GM12878 (cell line): ENCODE measurements around the gene USH2A. TPM values are rescaled to one million over a fixed set of nuclear protein-coding genes. Genes with fewer than 3 reads are reported as not detected.

Experiments
- ATAC-seq: fragments of 200-7000 bp; cut with Tn5 transposase; 3 replicates; pipeline ENCODE4 v1.9.1; 2020; ENCODE audit warnings: mild to moderate bottlenecking, moderate library complexity
- BruUV-seq: library from RNA; stranded (reverse); fragments of 400-500 nt; replicated peaks from 2 replicates; lab custom pipeline; 2021; lab: Mats Ljungman, UMichigan
- CTCF ChIA-PET: fragments of 300-600 bp; sonication (Branson Sonifier 250); formaldehyde crosslinking; extraction: SDS; loops from one replicate; lab custom pipeline; 2021; ENCODE audit warnings: inconsistent platforms; lab: Yijun Ruan, JAX
- POLR2A ChIA-PET: fragments of 350-600 bp; formaldehyde crosslinking; extraction: SDS; loops from one replicate; lab custom pipeline; 2021; ENCODE audit warnings: inconsistent platforms; lab: Charles Lee
- RAD21 ChIA-PET: fragments of 300-600 bp; sonication (Branson Sonifier 250); formaldehyde crosslinking; loops from one replicate; lab custom pipeline; 2023; ENCODE audit warnings: antibody characterized with exemption; ENCODE audit not compliant: unreplicated experiment; lab: Charles Lee
- SMC1A ChIA-PET: fragments of 300-600 bp; sonication (Branson Sonifier 250); formaldehyde crosslinking; loops from one replicate; lab custom pipeline; 2023; ENCODE audit not compliant: unreplicated experiment, uncharacterized antibody; lab: Charles Lee
- DNase-seq: peaks from one replicate; pipeline ENCODE4 v3.0.0-alpha.2; 2011; ENCODE audit warnings: low read depth, low spot score
- FAIRE-seq: peaks from 3 replicates; lab custom pipeline; 2011; peaks lifted over from hg19 to GRCh38; lab: Jason Lieb, UNC
- H2AFZ ChIP-seq: 2 replicates; pipeline ENCODE4 v1.6.0; 2011; ENCODE audit warnings: low read depth, low read length, control low read depth; ENCODE audit not compliant: control insufficient read depth
- H3K27ac ChIP-seq: 2 replicates; pipeline ENCODE4 v1.5.1; 2011; ENCODE audit warnings: control low read depth; ENCODE audit not compliant: control insufficient read depth, insufficient read depth
- H3K27me3 ChIP-seq, 2 experiments: replicated peaks in 1 of 2; 2 replicates each; pipeline versions ENCODE4 v1.6.0 to v1.6.1; 2011; ENCODE audit warnings: low read length in 1 of 2; ENCODE audit not compliant: control insufficient read depth in 2 of 2, insufficient read depth in 2 of 2
- H3K36me3 ChIP-seq, 2 experiments: 2 replicates each; pipeline ENCODE4 v1.5.1; 2011; ENCODE audit warnings: low read length in 1 of 2; ENCODE audit not compliant: control insufficient read depth in 2 of 2, insufficient read depth in 2 of 2
- H3K4me1 ChIP-seq: 2 replicates; pipeline ENCODE4 v1.6.1; 2011; ENCODE audit warnings: mild to moderate bottlenecking, low read length, moderate library complexity, mixed read lengths; ENCODE audit not compliant: control insufficient read depth, insufficient read depth
- H3K4me2 ChIP-seq: 2 replicates; pipeline ENCODE4 v1.6.0; 2011; ENCODE audit warnings: control low read depth; ENCODE audit not compliant: control insufficient read depth, insufficient read depth
- H3K4me3 ChIP-seq: fragments of 200-600 bp; sonication (generic); 2 replicates; pipeline ENCODE4 v1.5.1; 2016
- H3K79me2 ChIP-seq: 2 replicates; pipeline ENCODE4 v1.6.0; 2011; ENCODE audit warnings: low read length; ENCODE audit not compliant: control insufficient read depth, insufficient read depth
- H3K9ac ChIP-seq: 2 replicates; pipeline ENCODE4 v1.8.0; 2011; ENCODE audit warnings: low read length, control low read depth, mixed read lengths; ENCODE audit not compliant: control insufficient read depth, insufficient read depth
- H3K9me3 ChIP-seq: replicated peaks from 3 replicates; pipeline ENCODE4 v1.5.1; 2011; ENCODE audit warnings: mild to moderate bottlenecking, low read length; ENCODE audit not compliant: control insufficient read depth, insufficient read depth
- H4K20me1 ChIP-seq: 2 replicates; pipeline ENCODE4 v1.6.0; 2011; ENCODE audit not compliant: control insufficient read depth, insufficient read depth
- BHLHE40 ChIP-seq, 2 experiments: fragments of 450-650 bp in 1 of 2; IDR thresholded peaks; 2 replicates each; pipeline ENCODE4 v1.6.1; 2011 to 2017; ENCODE audit warnings: low read depth in 2 of 2, borderline replicate concordance in 1 of 2, improper control_type of control experiment in 1 of 2, low read length in 1 of 2, mild to moderate bottlenecking in 1 of 2
- KDM1A ChIP-seq: fragments of 200-600 bp; sonication (generic); IDR thresholded peaks from 2 replicates; pipeline ENCODE4 v1.6.1; 2016; ENCODE audit warnings: borderline replicate concordance
- POLR2AphosphoS5 ChIP-seq: IDR thresholded peaks from 2 replicates; pipeline ENCODE4 v1.6.1; 2011; ENCODE audit warnings: mild to moderate bottlenecking, low read length, inconsistent platforms
- RAD21 ChIP-seq: IDR thresholded peaks from 2 replicates; pipeline ENCODE4 v1.6.1; 2011; ENCODE audit warnings: mild to moderate bottlenecking, low read depth, low read length, moderate library complexity; ENCODE audit not compliant: insufficient read depth
- RBBP5 ChIP-seq: fragments of 200-600 bp; sonication (generic); conservative IDR thresholded peaks from 2 replicates; pipeline ENCODE4 v1.6.1; 2016
- STAT3 ChIP-seq: IDR thresholded peaks from 2 replicates; pipeline ENCODE4 v1.6.1; 2011; ENCODE audit warnings: low read depth, low read length, improper control_type of control experiment
- ZNF384 ChIP-seq: IDR thresholded peaks from 2 replicates; pipeline ENCODE4 v1.6.1; 2012; ENCODE audit warnings: low read depth, mild to moderate bottlenecking, low read length, improper control_type of control experiment, borderline replicate concordance
- ZNF622 ChIP-seq: fragments of 450-650 bp; IDR thresholded peaks from 2 replicates; pipeline ENCODE4 v1.6.1; 2017; ENCODE audit warnings: mild to moderate bottlenecking, inconsistent platforms
- WGBS: methylation state at CpG from one replicate; pipeline ENCODE4 v1.1.6; 2016; ENCODE audit warnings: low lambda C conversion rate; ENCODE audit not compliant: insufficient replicate concordance, insufficient coverage; ENCODE audit errors: missing lambda C conversion rate; 5-methylcytosine and 5-hydroxymethylcytosine counted together
- in situ Hi-C: fragments of 300-500 bp; cut with MboI; formaldehyde crosslinking; loops from 9 replicates; pipeline ENCODE4 v1.14.3; 2018; ENCODE audit warnings: mixed read lengths
- intact Hi-C: fragments of 100-400 bp; cut with micrococcal nuclease; formaldehyde crosslinking; loops from one replicate; pipeline ENCODE4 v1.14.2; 2022; ENCODE audit not compliant: unreplicated experiment
- polyA plus RNA-seq, 11 experiments: library from polyadenylated mRNA; depleted of rRNA in 4 of 11; unstranded in 6 of 11; stranded (reverse) in 5 of 11; fragments of >200 nt; fragmentation: Nextera tagmentation in 4 of 11; fragmentation: Illumina TruSeq in 1 of 11; extraction: Ambion mirVana in 4 of 11; extraction: Trizol in 1 of 11; gene quantifications; 1 replicate in 1 of 11; 2 replicates in 10 of 11; pipeline versions ENCODE4 v1.2.1 to v1.2.3, GENCODE V29; 2011 to 2016; ENCODE audit warnings: inconsistent platforms in 2 of 11, missing spikeins in 2 of 11, low read depth in 1 of 11
- total RNA-seq, 4 experiments: library from RNA; depleted of rRNA in 3 of 4; stranded (reverse); fragments of >200 nt in 3 of 4; fragmentation: Illumina TruSeq in 1 of 4; extraction: Trizol in 1 of 4; gene quantifications; 2 replicates each; pipeline versions ENCODE4 v1.2.1 to v1.2.3, GENCODE V29; 2013 to 2021
- TF ChIP-seq, protein P1 (sequence below): fragments of 450-650 bp; formaldehyde crosslinking; IDR thresholded peaks from 2 replicates; pipeline ENCODE4 v1.4.0; 2020; ENCODE audit warnings: mild to moderate bottlenecking, moderate library complexity
- TF ChIP-seq, protein P2 (sequence below): fragments of 450-650 bp; IDR thresholded peaks from 2 replicates; pipeline ENCODE4 v1.6.1; 2014; ENCODE audit warnings: mild to moderate bottlenecking
- TF ChIP-seq, protein P3 (sequence below), 3 experiments: IDR thresholded peaks in 2 of 3; conservative IDR thresholded peaks in 1 of 3; 2 replicates each; pipeline ENCODE4 v1.5.1; 2011; ENCODE audit warnings: low read depth in 3 of 3, low read length in 3 of 3, mild to moderate bottlenecking in 3 of 3, control low read depth in 2 of 3, moderate library complexity in 2 of 3, inconsistent platforms in 1 of 3, mixed read lengths in 1 of 3; ENCODE audit not compliant: control insufficient read depth in 2 of 3, insufficient read depth in 1 of 3; ENCODE audit errors: extremely low read depth in 1 of 3

Gene USH2A
- total and polyA plus RNA-seq, 10 of the 15 experiments (the other 5 are each of a cell fraction or from before 2014, with no cell fraction given), result under 0.01 to 0.20 (median 0.01) TPM; not detected in 2

DNA sequence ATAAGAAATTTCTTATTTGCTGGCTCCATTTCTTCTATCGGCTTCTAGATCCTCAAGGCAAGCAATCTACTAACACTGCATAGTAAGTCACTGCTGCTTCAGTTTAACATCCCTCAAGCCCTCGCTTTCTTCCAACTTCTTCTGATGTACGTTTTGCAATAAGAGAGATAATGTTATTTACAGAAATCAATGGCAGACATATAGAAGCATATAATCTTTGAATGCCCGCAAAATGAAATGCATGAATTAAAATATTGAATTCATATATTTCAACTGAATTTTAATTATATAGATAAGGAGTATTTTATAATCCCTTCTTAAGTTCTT is 712.4 kb downstream of the USH2A start (continued):
- TF ChIP-seq, protein P1, sequence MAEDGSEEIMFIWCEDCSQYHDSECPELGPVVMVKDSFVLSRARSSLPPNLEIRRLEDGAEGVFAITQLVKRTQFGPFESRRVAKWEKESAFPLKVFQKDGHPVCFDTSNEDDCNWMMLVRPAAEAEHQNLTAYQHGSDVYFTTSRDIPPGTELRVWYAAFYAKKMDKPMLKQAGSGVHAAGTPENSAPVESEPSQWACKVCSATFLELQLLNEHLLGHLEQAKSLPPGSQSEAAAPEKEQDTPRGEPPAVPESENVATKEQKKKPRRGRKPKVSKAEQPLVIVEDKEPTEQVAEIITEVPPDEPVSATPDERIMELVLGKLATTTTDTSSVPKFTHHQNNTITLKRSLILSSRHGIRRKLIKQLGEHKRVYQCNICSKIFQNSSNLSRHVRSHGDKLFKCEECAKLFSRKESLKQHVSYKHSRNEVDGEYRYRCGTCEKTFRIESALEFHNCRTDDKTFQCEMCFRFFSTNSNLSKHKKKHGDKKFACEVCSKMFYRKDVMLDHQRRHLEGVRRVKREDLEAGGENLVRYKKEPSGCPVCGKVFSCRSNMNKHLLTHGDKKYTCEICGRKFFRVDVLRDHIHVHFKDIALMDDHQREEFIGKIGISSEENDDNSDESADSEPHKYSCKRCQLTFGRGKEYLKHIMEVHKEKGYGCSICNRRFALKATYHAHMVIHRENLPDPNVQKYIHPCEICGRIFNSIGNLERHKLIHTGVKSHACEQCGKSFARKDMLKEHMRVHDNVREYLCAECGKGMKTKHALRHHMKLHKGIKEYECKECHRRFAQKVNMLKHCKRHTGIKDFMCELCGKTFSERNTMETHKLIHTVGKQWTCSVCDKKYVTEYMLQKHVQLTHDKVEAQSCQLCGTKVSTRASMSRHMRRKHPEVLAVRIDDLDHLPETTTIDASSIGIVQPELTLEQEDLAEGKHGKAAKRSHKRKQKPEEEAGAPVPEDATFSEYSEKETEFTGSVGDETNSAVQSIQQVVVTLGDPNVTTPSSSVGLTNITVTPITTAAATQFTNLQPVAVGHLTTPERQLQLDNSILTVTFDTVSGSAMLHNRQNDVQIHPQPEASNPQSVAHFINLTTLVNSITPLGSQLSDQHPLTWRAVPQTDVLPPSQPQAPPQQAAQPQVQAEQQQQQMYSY (CRISPR knock-in tag), result no peak
- TF ChIP-seq, protein P2, sequence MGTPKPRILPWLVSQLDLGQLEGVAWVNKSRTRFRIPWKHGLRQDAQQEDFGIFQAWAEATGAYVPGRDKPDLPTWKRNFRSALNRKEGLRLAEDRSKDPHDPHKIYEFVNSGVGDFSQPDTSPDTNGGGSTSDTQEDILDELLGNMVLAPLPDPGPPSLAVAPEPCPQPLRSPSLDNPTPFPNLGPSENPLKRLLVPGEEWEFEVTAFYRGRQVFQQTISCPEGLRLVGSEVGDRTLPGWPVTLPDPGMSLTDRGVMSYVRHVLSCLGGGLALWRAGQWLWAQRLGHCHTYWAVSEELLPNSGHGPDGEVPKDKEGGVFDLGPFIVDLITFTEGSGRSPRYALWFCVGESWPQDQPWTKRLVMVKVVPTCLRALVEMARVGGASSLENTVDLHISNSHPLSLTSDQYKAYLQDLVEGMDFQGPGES, result no peak
- no peak for TF ChIP-seq RBBP5
- TF ChIP-seq ZNF622, result no peak
- TF ChIP-seq POLR2AphosphoS5, result no peak

DNA sequence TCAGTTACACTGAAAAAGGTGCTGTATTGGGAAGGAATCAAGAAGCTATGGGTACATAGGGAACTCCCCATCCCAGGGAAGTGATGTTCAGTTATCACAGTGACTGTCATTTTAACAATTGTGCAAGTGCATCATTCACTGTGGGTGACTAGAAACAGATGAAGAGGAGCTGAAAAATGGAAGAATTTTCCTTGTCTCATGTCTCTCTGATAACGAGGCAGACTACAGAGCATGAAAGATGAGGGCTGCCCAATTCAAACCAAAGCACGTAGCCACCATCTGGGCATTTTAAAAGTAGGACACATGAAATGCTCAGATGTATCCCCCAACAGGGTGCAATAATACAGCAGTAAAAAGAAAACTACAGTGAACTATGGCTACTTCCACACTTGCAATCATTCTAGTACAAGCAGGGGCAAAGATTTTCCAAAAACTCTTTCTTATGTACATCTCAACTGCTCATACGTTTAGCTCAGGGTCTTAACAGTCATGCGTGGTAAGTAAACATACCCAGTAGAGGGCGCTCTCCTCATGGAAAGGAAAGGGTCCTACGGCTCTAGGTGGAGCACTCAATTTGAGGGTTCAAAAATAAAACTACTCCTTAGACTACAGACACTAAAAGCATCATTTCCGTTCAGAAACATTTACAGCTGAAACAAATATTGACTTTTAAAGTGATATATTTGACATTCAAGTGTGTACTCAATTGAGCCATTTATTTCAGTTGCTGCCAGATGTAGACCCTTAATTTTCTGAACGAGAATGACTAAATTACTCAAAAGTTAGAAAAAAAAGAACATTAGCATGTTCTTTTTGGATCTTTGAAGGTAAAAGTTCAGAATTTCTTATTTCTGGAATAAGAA is 713.0 kb downstream of the USH2A start:
- ATAC-seq (peak; percentile 96), FAIRE-seq (no peak), DNase-seq (no peak)
- no peaks in the 10 kb centered on the region for H3K79me2 ChIP-seq
- intact Hi-C loops, result no loop called here
- H3K9ac ChIP-seq, result no peak overlapping the region
- H3K4me3 ChIP-seq, result no peak overlapping the region
- no peak overlapping the region for H3K4me2 ChIP-seq
- H3K27me3 ChIP-seq, result no peaks in the 10 kb centered on the region; a peak in 1 of 4 replicates
- 23% methylated on average over 8 of the region's 8 CpGs for WGBS
- ChIA-PET RAD21 (interaction anchor here (0.6 to 1.3 kb wide), 7 partner anchors 43 to 291 kb away, joined by 3 to 5 read pairs (median 3); no protein-coding TSS in a partner anchor), SMC1A (interaction anchor here (0.6 to 1.6 kb wide), 7 partner anchors 8 to 408 kb away, joined by 3 to 6 read pairs (median 3); no protein-coding TSS in a partner anchor), CTCF (interaction anchor here (0.5 to 1.7 kb wide), 35 partner anchors 8 to 1089 kb away, joined by 3 to 10 read pairs (median 3); no protein-coding TSS in a partner anchor), POLR2A (no interaction called here)
- H3K4me1 ChIP-seq, result no peaks in the 10 kb centered on the region
- no peaks in the 10 kb centered on the region for H4K20me1 ChIP-seq
- H3K27ac ChIP-seq, result no peak overlapping the region
- H3K9me3 ChIP-seq, result no peaks in the 10 kb centered on the region
- no TSS peak for BruUV-seq
- no peak overlapping the region for H2AFZ ChIP-seq
- in situ Hi-C loops, result no loop called here
- no peaks in the 10 kb centered on the region for H3K36me3 ChIP-seq
- TF ChIP-seq STAT3, result no peak
- TF ChIP-seq, protein P3, sequence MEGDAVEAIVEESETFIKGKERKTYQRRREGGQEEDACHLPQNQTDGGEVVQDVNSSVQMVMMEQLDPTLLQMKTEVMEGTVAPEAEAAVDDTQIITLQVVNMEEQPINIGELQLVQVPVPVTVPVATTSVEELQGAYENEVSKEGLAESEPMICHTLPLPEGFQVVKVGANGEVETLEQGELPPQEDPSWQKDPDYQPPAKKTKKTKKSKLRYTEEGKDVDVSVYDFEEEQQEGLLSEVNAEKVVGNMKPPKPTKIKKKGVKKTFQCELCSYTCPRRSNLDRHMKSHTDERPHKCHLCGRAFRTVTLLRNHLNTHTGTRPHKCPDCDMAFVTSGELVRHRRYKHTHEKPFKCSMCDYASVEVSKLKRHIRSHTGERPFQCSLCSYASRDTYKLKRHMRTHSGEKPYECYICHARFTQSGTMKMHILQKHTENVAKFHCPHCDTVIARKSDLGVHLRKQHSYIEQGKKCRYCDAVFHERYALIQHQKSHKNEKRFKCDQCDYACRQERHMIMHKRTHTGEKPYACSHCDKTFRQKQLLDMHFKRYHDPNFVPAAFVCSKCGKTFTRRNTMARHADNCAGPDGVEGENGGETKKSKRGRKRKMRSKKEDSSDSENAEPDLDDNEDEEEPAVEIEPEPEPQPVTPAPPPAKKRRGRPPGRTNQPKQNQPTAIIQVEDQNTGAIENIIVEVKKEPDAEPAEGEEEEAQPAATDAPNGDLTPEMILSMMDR (IDR thresholded peaks at IDR 0.05 in 2 of 3, conservative IDR thresholded peaks at IDR 0.05 in 1 of 3; ENCODE audit: control insufficient read depth in 2 of 3, extremely low read depth in 1 of 3, insufficient read depth in 1 of 3, low read depth in 3 of 3, low read length in 3 of 3), result peak; percentile 57 to 74 (median 73)
- no peak for TF ChIP-seq BHLHE40 (IDR thresholded peaks at IDR 0.05; ENCODE audit: borderline replicate concordance in 1 of 2, low read depth in 2 of 2, low read length in 1 of 2)
- TF ChIP-seq RAD21, result peak; percentile 58
- TF ChIP-seq ZNF384, result no peak
- no peak for TF ChIP-seq KDM1A
